Endothelial cell of umbilical vein (primary cell): Measurements from ENCODE around the gene ADPGK. TPM values are rescaled to one million over a fixed set of nuclear protein-coding genes. Genes with fewer than 3 reads are reported as not detected.

Experiments used
- BruUV-seq: library from RNA; stranded (reverse); fragments of 400-500 nt; replicated peaks from 2 replicates; lab custom pipeline; 2021; lab: Mats Ljungman, UMichigan
- CTCF ChIA-PET: fragments of 300-600, 350-600 bp; sonication (Branson Sonifier 250); formaldehyde crosslinking; loops from one replicate; lab custom pipeline; 2021; ENCODE audit warnings: antibody characterized with exemption, inconsistent platforms; lab: Charles Lee
- POLR2A ChIA-PET: fragments of 300-600, 350-600 bp; sonication (Branson Sonifier 250); formaldehyde crosslinking; loops from one replicate; lab custom pipeline; 2021; ENCODE audit warnings: antibody characterized with exemption, inconsistent platforms; lab: Charles Lee
- DNase-seq: peaks from one replicate; pipeline ENCODE4 v3.0.0-alpha.2; 2011; ENCODE audit warnings: low read depth, low spot score
- FAIRE-seq: peaks from 2 replicates; lab custom pipeline; 2011; peaks lifted over from hg19 to GRCh38; lab: Jason Lieb, UNC
- H2AFZ ChIP-seq: 2 replicates; pipeline ENCODE4 v1.6.0; 2012; ENCODE audit warnings: low read depth, low read length, control low read depth, inconsistent platforms
- H3K27ac ChIP-seq: 2 replicates; pipeline ENCODE4 v1.5.1; 2011; ENCODE audit warnings: low read depth, mild to moderate bottlenecking, control low read depth, low read length, moderate library complexity; ENCODE audit not compliant: insufficient read depth
- H3K27me3 ChIP-seq, 2 experiments: 2 replicates each; pipeline versions ENCODE4 v1.6.0 to v1.6.1; 2011; ENCODE audit warnings: low read length in 2 of 2, mixed read lengths in 1 of 2; ENCODE audit not compliant: control insufficient read depth in 2 of 2, insufficient read depth in 2 of 2
- H3K36me3 ChIP-seq, 2 experiments: 2 replicates in 1 of 2; 3 replicates in 1 of 2; pipeline ENCODE4 v1.5.1; 2011; ENCODE audit warnings: low read length in 2 of 2, mild to moderate bottlenecking in 1 of 2, moderate library complexity in 1 of 2; ENCODE audit not compliant: control insufficient read depth in 2 of 2, insufficient read depth in 2 of 2; ENCODE audit errors: extremely low read depth in 1 of 2
- H3K4me1 ChIP-seq: 3 replicates; pipeline ENCODE4 v1.5.1; 2011; ENCODE audit warnings: mild to moderate bottlenecking, low read length; ENCODE audit not compliant: control insufficient read depth, insufficient read depth; ENCODE audit errors: extremely low read depth
- H3K4me2 ChIP-seq: 2 replicates; pipeline ENCODE4 v1.6.1; 2011; ENCODE audit warnings: low read length, control low read depth, mixed read lengths; ENCODE audit not compliant: insufficient read depth
- H3K4me3 ChIP-seq, 3 experiments: fragments of 200-600 bp in 1 of 3; sonication (generic), shearing (Covaris generic) in 1 of 3; replicated peaks in 1 of 3; 2 replicates each; pipeline ENCODE4 v1.5.1; 2011 to 2016; ENCODE audit warnings: control low read depth in 3 of 3, low read length in 3 of 3, mild to moderate bottlenecking in 2 of 3, inconsistent platforms in 1 of 3, low read depth in 1 of 3, moderate library complexity in 1 of 3; ENCODE audit not compliant: insufficient read depth in 1 of 3
- H3K79me2 ChIP-seq: 2 replicates; pipeline ENCODE4 v1.6.0; 2012; ENCODE audit warnings: low read length, inconsistent platforms; ENCODE audit not compliant: control insufficient read depth, insufficient read depth
- H3K9ac ChIP-seq: replicated peaks from 2 replicates; pipeline ENCODE3; 2011; ENCODE audit warnings: low read length, control low read depth; ENCODE audit not compliant: insufficient read depth; ENCODE audit errors: extremely low read depth
- H3K9me1 ChIP-seq: replicated peaks from 3 replicates; pipeline ENCODE4 v1.6.0; 2011; ENCODE audit warnings: mild to moderate bottlenecking, low read length; ENCODE audit not compliant: control insufficient read depth, insufficient read depth; ENCODE audit errors: extremely low read depth
- H3K9me3 ChIP-seq: replicated peaks from 2 replicates; pipeline ENCODE4 v1.5.1; 2012; ENCODE audit warnings: low read length, inconsistent platforms; ENCODE audit not compliant: control insufficient read depth, insufficient read depth
- H4K20me1 ChIP-seq: replicated peaks from 2 replicates; pipeline ENCODE3; 2011; ENCODE audit warnings: mild to moderate bottlenecking, low read length; ENCODE audit not compliant: control insufficient read depth, insufficient read depth; ENCODE audit errors: extremely low read depth
- CTCF ChIP-seq, 2 donors: IDR thresholded peaks; 1 replicate in 1 of 2; 2 replicates in 1 of 2; pipeline ENCODE4 v1.5.1; 2011; ENCODE audit warnings: low read length in 2 of 2, mild to moderate bottlenecking in 2 of 2, moderate library complexity in 2 of 2, control low read depth in 1 of 2, inconsistent platforms in 1 of 2, low read depth in 1 of 2; ENCODE audit not compliant: insufficient read depth in 1 of 2; ENCODE audit errors: extremely low read depth in 1 of 2
- EZH2 ChIP-seq: IDR thresholded peaks from 2 replicates; pipeline ENCODE4 v1.6.1; 2012; ENCODE audit warnings: borderline replicate concordance, low read depth, mild to moderate bottlenecking, moderate library complexity, low read length, inconsistent platforms; ENCODE audit not compliant: severe bottlenecking
- FOS ChIP-seq: IDR thresholded peaks from 2 replicates; pipeline ENCODE4 v1.6.1; 2011; ENCODE audit warnings: mild to moderate bottlenecking, low read length, moderate library complexity, borderline replicate concordance; ENCODE audit not compliant: insufficient read depth
- GATA2 ChIP-seq: IDR thresholded peaks from 2 replicates; pipeline ENCODE4 v1.7.0; 2011; ENCODE audit warnings: low read depth, mild to moderate bottlenecking, moderate library complexity, mixed read lengths, low read length; ENCODE audit not compliant: insufficient read length, insufficient read depth
- JUN ChIP-seq: IDR thresholded peaks from 2 replicates; pipeline ENCODE4 v1.6.1; 2011; ENCODE audit warnings: borderline replicate concordance, low read depth; ENCODE audit not compliant: insufficient read length, insufficient read depth
- MAX ChIP-seq: IDR thresholded peaks from 2 replicates; pipeline ENCODE4 v1.6.1; 2011; ENCODE audit not compliant: insufficient read depth, insufficient read length
- MYC ChIP-seq: IDR thresholded peaks from one replicate; pipeline ENCODE4 v1.6.1; 2011; ENCODE audit warnings: mild to moderate bottlenecking, low read depth, low read length
- POLR2A ChIP-seq: IDR thresholded peaks from 2 replicates; pipeline ENCODE4 v1.6.1; 2012; ENCODE audit warnings: low read depth, mild to moderate bottlenecking, control low read depth, low read length
- POLR2AphosphoS5 ChIP-seq: IDR thresholded peaks from 2 replicates; pipeline ENCODE4 v1.6.1; 2012; ENCODE audit warnings: low read depth, mild to moderate bottlenecking, control low read depth, low read length, moderate library complexity; ENCODE audit not compliant: insufficient read depth
- dilution Hi-C: fragments of 300-500 bp; cut with MboI; formaldehyde crosslinking; loops from one replicate; pipeline ENCODE4 v1.15.0; 2019; ENCODE audit warnings: low sequenced_read_pairs; ENCODE audit not compliant: extremely low pct_ligation_motif_present
- intact Hi-C: fragments of 100-400 bp; cut with micrococcal nuclease; formaldehyde crosslinking; loops from one replicate; pipeline ENCODE4 v1.10.0; 2022
- polyA plus RNA-seq, 4 experiments: library from polyadenylated mRNA; depleted of rRNA in 3 of 4; stranded (reverse) in 3 of 4; unstranded in 1 of 4; fragments of >200 nt; gene quantifications; 2 replicates each; pipeline versions ENCODE4 v1.2.1 to v1.2.3, GENCODE V29; 2011 to 2012; ENCODE audit warnings: missing spikeins in 1 of 4
- total RNA-seq: library from RNA; stranded (reverse); gene quantifications from 2 replicates; pipeline ENCODE4 v1.2.3, GENCODE V29; 2021

The ADPGK gene
- total and polyA plus RNA-seq, 2 donors (not counting 3 experiments of a cell fraction or from before 2014, with no cell fraction given): 51.0 to 57.1 TPM

DNA sequence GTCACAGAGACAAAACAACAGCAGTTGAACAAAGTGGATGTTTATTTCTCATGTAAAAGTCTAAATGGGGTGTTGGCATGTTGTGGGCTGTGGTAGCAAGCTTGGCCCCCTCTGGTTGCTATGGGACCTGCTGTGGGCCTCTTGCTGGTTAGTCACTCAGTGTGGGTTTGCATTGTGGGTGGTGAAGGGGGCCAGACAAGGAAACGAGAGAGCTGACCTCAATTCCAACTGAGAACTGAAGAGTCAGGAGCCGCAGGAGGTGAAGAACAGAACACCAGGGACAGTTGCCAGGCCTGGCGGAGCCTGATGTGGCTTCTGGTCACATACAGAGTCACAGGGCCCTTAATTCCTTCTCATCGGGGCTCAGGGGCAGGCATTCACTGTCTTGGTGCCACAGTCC, 1.9 kb upstream of the ADPGK start:
- intact Hi-C loops: loop anchor here (2.0 to 10.0 kb wide), 2 partner anchors 487 to 849 kb away; partner anchors contain the start of gene NPTN
- TF ChIP-seq JUN (no peak), MAX (no peak), GATA2 (no peak), POLR2AphosphoS5 (no peak), POLR2A (no peak), FOS (no peak), EZH2 (no peak), MYC (no peak), CTCF (IDR thresholded peaks at IDR 0.05; ENCODE audit: extremely low read depth in 1 of 2, insufficient read depth in 1 of 2, low read depth in 1 of 2, low read length in 2 of 2) (no peak)
- Histone ChIP-seq H3K4me3 (no peak overlapping the region), H2AFZ (no peak overlapping the region), H3K4me2 (no peak overlapping the region), H3K9me1 (no peaks in the 10 kb centered on the region), H3K27ac (no peak overlapping the region), H3K79me2 (peaks cover 19% of the 10 kb centered on the region), H3K36me3 (no peaks in the 10 kb centered on the region), H4K20me1 (no peaks in the 10 kb centered on the region), H3K27me3 (peaks cover 17 to 26% of the 10 kb centered on the region in 2 experiments), H3K9me3 (no peaks in the 10 kb centered on the region), H3K4me1 (peaks cover 10% of the 10 kb centered on the region), H3K9ac (no peak overlapping the region)
- DNase-seq (no peak), FAIRE-seq (no peak)
- BruUV-seq: no TSS peak
- CTCF ChIA-PET: interaction anchor here (1.0 to 1.1 kb wide), 2 partner anchors 185 to 297 kb away, joined by 3 to 6 read pairs; no protein-coding TSS in a partner anchor
- POLR2A ChIA-PET: no interaction called here
- dilution Hi-C loops: no loop called here
